Measurements from ENCODE around the gene PPP1CC.

The PPP1CC gene

DNA sequence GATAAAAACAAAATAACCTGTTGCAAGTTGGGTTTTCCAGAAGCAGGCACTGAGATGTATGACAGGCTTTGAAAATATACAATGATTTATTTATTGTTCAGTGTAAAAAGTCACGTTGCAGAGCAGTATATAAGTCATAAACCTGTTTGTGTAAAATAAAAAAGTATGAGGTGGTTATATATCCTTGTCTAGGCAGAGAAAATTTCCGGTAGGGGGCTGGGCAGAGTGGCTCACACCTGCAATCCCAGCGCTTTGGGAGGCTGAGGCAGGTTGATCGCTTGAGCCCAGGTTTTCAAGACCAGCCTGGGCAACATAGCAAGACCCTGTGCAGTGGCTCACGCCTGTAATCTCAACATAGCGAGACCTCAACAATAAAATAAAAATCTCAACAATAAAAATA lies 16.2 kb upstream of the PPP1CC start:
- Histone ChIP-seq H3K4me1 (ENCODE audit: low read length) (peaks cover 8% of the 10 kb centered on the region), H3K27ac (ENCODE audit: low read length) (no peak overlapping the region), H3K9me3 (ENCODE audit: insufficient read depth, low read length) (no peaks in the 10 kb centered on the region), H3K4me3 (ENCODE audit: low read length) (no peak overlapping the region), H2AFZ (ENCODE audit: low read depth, low read length) (no peak overlapping the region), H3K4me2 (ENCODE audit: low read length) (no peak overlapping the region), H3K27me3 (ENCODE audit: low read depth, low read length) (no peaks in the 10 kb centered on the region), H3K9ac (ENCODE audit: low read length) (no peak overlapping the region), H4K20me1 (ENCODE audit: insufficient read depth, low read length) (no peaks in the 10 kb centered on the region), H3K79me2 (ENCODE audit: low read length) (no peaks in the 10 kb centered on the region), H3K36me3 (replicated peaks; ENCODE audit: low read depth, low read length) (no peaks in the 10 kb centered on the region)
- TF ChIP-seq EZH2phosphoT487 (IDR thresholded peaks at IDR 0.05; ENCODE audit: low read depth) = no peak
- TF ChIP-seq, protein P1, sequence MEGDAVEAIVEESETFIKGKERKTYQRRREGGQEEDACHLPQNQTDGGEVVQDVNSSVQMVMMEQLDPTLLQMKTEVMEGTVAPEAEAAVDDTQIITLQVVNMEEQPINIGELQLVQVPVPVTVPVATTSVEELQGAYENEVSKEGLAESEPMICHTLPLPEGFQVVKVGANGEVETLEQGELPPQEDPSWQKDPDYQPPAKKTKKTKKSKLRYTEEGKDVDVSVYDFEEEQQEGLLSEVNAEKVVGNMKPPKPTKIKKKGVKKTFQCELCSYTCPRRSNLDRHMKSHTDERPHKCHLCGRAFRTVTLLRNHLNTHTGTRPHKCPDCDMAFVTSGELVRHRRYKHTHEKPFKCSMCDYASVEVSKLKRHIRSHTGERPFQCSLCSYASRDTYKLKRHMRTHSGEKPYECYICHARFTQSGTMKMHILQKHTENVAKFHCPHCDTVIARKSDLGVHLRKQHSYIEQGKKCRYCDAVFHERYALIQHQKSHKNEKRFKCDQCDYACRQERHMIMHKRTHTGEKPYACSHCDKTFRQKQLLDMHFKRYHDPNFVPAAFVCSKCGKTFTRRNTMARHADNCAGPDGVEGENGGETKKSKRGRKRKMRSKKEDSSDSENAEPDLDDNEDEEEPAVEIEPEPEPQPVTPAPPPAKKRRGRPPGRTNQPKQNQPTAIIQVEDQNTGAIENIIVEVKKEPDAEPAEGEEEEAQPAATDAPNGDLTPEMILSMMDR (IDR thresholded peaks at IDR 0.05; ENCODE audit: low read depth, low read length) = no peak

DNA sequence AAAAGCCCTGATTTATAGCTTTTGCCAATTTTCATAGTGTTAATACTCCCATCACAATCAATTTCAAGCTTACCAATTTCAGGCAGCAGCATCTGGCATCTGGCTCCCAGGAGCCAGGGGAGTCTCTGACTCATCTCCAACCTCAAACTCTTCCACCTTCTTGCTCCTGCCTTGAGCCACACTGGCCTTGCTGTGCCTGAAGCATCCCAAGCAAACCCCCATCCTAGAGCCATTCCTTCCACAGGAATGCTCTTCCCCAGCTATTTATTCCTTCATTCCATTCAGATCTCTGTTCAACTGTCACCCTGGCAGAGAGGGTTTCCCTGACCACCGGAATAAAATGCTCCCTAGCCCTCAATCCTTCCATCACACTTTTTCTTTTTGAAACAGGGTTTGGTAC lies 13.9 kb upstream of the PPP1CC start:
- Histone ChIP-seq H3K4me2 (ENCODE audit: low read length) (no peak overlapping the region), H3K9me3 (ENCODE audit: insufficient read depth, low read length) (no peaks in the 10 kb centered on the region), H2AFZ (ENCODE audit: low read depth, low read length) (no peak overlapping the region), H3K27ac (ENCODE audit: low read length) (no peak overlapping the region), H3K9ac (ENCODE audit: low read length) (no peak overlapping the region), H3K79me2 (ENCODE audit: low read length) (no peaks in the 10 kb centered on the region), H3K4me3 (ENCODE audit: low read length) (no peak overlapping the region), H3K36me3 (replicated peaks; ENCODE audit: low read depth, low read length) (no peaks in the 10 kb centered on the region), H4K20me1 (ENCODE audit: insufficient read depth, low read length) (no peaks in the 10 kb centered on the region), H3K4me1 (ENCODE audit: low read length) (peaks cover 8% of the 10 kb centered on the region), H3K27me3 (ENCODE audit: low read depth, low read length) (no peaks in the 10 kb centered on the region)
- TF ChIP-seq, protein P1 (IDR thresholded peaks at IDR 0.05; ENCODE audit: low read depth, low read length) = no peak
- TF ChIP-seq EZH2phosphoT487 (IDR thresholded peaks at IDR 0.05; ENCODE audit: low read depth) = no peak

DNA sequence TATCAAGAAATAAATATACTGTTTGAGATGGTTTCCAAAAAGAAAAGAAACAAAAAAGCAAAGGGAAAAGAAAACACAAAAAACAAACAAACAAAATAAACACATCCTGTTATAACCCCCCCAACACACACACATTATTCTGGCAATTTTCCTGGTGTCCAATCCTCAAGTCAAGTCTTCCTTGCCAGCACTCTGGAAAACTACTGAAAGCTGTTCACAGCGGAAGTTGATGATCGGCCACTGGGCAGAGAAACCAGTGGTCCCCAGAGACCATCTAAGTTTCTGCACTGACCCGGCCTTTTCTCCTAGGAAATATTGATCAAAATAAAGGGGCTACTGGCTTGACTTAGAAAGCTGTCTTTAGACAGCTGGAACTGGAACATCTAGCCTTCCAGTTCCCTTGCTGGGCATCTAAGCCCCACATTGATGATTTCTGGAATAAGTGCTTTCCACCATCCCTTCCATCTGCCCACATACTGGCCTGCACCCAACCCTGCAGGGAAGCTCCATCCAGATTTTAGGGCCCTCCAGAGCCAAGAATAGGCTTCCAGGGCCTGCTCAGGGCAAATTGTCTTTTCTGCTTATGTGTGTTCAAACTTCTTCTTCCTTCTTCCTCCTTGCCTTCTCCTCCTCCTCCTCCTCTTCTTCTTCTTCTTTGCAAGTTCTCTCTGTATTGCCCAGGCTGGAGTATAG lies 11.6 kb upstream of the PPP1CC start:
- H4K20me1 ChIP-seq (ENCODE audit: insufficient read depth, low read length) = no peaks in the 10 kb centered on the region
- H3K27ac ChIP-seq (ENCODE audit: low read length) = no peak overlapping the region
- no peak for TF ChIP-seq EZH2phosphoT487 (IDR thresholded peaks at IDR 0.05; ENCODE audit: low read depth)
- TF ChIP-seq, protein P1 (IDR thresholded peaks at IDR 0.05; ENCODE audit: low read depth, low read length) = no peak
- H2AFZ ChIP-seq (ENCODE audit: low read depth, low read length) = no peak overlapping the region
- H3K9ac ChIP-seq (ENCODE audit: low read length) = no peak overlapping the region
- H3K9me3 ChIP-seq (ENCODE audit: insufficient read depth, low read length) = no peaks in the 10 kb centered on the region
- no peak overlapping the region for H3K4me2 ChIP-seq (ENCODE audit: low read length)
- H3K4me3 ChIP-seq (ENCODE audit: low read length) = no peak overlapping the region
- H3K36me3 ChIP-seq (replicated peaks; ENCODE audit: low read depth, low read length) = no peaks in the 10 kb centered on the region
- peaks cover 8% of the 10 kb centered on the region for H3K4me1 ChIP-seq (ENCODE audit: low read length)
- no peaks in the 10 kb centered on the region for H3K27me3 ChIP-seq (ENCODE audit: low read depth, low read length)
- no peaks in the 10 kb centered on the region for H3K79me2 ChIP-seq (ENCODE audit: low read length)

DNA sequence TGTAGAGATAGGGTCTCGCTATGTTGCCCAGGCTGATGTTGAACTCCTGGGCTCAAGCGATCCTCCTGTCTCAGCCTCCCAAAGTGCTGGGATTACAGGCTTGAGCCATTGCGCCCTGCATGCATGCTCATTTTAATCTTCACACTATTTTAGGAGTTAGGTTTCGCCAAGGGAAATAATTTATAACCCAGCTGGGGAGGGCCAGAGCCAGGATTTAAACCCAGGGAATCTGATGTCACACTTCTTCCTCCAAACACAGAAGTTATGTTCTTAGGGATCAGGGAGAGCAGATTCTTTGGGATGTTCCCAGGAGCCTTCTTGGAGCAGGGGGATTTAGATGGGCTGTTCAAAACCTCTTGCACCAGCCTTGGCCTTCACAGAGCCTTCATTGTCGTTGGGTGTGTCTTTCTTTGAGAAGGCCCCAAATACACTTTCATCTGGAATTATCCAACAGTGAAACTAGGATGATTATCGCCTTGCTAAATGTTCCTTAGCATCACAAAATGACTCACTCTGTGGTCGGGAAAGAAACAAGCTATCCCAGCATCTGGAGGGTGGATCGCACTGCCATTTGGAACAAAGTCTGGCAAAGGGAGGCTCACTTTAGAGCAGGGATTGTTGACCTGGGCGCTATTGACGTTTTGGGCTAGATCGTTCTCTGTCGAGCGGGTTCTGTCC lies 8.2 kb upstream of the PPP1CC start:
- H3K9me3 ChIP-seq (ENCODE audit: insufficient read depth, low read length) = no peaks in the 10 kb centered on the region
- no peaks in the 10 kb centered on the region for H3K27me3 ChIP-seq (ENCODE audit: low read depth, low read length)
- no peaks in the 10 kb centered on the region for H3K79me2 ChIP-seq (ENCODE audit: low read length)
- H3K36me3 ChIP-seq (replicated peaks; ENCODE audit: low read depth, low read length) = no peaks in the 10 kb centered on the region
- no peak overlapping the region for H2AFZ ChIP-seq (ENCODE audit: low read depth, low read length)
- no peak overlapping the region for H3K4me3 ChIP-seq (ENCODE audit: low read length)
- H3K4me1 ChIP-seq (ENCODE audit: low read length) = no peaks in the 10 kb centered on the region
- H4K20me1 ChIP-seq (ENCODE audit: insufficient read depth, low read length) = no peaks in the 10 kb centered on the region
- no peak overlapping the region for H3K27ac ChIP-seq (ENCODE audit: low read length)
- no peak for TF ChIP-seq EZH2phosphoT487 (IDR thresholded peaks at IDR 0.05; ENCODE audit: low read depth)
- TF ChIP-seq, protein P1 (IDR thresholded peaks at IDR 0.05; ENCODE audit: low read depth, low read length) = no peak
- no peak overlapping the region for H3K9ac ChIP-seq (ENCODE audit: low read length)
- no peak overlapping the region for H3K4me2 ChIP-seq (ENCODE audit: low read length)

All from OCI-LY3 (cell line).